SW480 (cell line): ENCODE results near the gene TTC24.
"Not testable (repeated sequence)": the region's sequence is repeated elsewhere in the genome, so short reads cannot be mapped to it uniquely, and the experiment has no call there.

Source experiments
- DNase-seq: peaks from one replicate; pipeline ENCODE4 v3.0.0-alpha.2; 2016; ENCODE audit warnings: low spot score

TTC24 gene

DNA sequence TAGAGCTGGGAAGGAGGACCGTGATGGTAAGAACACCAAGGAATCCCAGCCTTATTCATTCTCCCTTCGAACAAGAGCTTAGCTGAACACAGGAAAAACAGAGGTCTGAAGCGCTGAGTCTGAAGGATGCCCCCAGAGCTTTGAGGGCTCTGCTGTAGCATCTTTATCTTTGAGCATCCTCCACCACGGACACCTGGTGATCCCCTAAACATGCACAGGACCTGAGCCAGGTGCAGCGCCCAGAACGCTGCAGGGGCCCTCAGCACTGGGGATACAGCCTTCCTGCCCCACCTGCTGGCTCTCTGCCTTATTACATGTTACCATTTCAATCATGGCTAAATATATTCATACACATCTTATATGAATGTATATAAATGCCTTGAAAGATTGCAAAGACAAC, 29.5 kb downstream of the TTC24 start:
- peak; percentile 48 for DNase-seq

DNA sequence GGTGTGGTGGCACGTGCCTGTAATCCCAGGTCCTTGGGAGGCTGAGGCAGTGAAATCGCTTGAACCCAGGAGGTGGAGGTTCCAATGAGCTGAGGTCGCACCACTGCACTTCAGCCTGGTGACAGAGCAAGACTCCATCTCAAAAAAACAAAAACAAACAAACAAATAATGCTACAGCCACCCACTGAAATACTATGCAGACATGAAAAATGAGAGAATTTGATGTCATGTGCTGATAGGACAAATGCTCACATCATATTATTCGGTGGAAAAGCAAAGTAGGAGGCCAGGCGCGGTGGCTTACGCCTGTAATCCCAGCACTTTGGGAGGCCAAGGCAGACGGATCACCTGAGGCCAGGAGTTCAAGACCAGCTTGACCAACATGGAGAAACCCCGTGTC, 30.5 kb downstream of the TTC24 start:
- not testable (repeated sequence) for DNase-seq

DNA sequence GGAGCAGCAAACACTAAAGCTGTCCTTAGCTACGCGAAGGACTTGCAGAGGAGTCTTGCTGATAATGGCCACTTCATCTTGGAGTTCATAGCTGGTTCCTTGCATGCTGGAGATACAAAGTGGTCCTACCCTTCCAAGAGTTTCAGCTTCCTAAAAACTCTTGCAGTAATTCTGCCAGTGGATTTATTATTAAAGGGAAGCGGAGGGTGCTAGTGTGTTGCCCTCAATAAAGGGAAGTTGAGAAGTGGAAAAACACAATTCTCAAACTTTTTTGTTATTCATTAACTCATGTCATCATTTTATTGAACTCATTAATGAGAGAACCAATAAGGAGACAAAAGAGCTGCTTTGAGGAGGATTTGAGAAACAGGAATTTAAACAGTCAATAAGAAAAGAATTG, 33.1 kb downstream of the TTC24 start:
- DNase-seq = no peak

DNA sequence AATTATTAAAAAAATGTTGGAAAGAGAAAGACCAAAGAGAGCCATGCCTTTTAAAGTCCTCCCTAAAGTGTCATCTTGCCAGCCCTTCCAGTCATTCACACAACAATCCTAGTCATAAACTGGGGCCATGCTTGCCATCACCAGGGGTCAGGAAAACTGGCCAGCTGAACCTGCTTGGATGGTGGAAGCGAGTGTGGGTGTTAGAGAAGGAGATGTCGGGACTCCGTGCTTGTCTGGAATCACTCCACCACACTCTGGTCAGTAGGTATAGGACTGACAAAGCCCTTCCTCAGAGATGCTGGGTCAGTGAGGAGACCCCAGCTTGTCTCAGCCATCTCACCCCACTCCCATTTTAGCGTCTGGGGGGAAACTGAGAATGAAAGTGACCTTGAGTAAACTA, 36.4 kb downstream of the TTC24 start:
- DNase-seq = no peak

- no peak for DNase-seq
Observed at GRCh38 chr1:156616463-156616862, 36.9 kb downstream of the TTC24 start.

GRCh38 chr1:156618853-156619581, 39.5 kb downstream of the TTC24 start, which contains the start of gene HAPLN2:
HAPLN2 (plus strand) TSS chr1:156619415; CDS start chr1:156623491, 4,076 bp downstream.
- DNase-seq = no peak

- DNase-seq = no peak
Observed at GRCh38 chr1:156619582-156619955, 40.0 kb downstream of the TTC24 start.

GRCh38 chr1:156622581-156623297, 43.2 kb downstream of the TTC24 start:
- DNase-seq = no peak

DNA sequence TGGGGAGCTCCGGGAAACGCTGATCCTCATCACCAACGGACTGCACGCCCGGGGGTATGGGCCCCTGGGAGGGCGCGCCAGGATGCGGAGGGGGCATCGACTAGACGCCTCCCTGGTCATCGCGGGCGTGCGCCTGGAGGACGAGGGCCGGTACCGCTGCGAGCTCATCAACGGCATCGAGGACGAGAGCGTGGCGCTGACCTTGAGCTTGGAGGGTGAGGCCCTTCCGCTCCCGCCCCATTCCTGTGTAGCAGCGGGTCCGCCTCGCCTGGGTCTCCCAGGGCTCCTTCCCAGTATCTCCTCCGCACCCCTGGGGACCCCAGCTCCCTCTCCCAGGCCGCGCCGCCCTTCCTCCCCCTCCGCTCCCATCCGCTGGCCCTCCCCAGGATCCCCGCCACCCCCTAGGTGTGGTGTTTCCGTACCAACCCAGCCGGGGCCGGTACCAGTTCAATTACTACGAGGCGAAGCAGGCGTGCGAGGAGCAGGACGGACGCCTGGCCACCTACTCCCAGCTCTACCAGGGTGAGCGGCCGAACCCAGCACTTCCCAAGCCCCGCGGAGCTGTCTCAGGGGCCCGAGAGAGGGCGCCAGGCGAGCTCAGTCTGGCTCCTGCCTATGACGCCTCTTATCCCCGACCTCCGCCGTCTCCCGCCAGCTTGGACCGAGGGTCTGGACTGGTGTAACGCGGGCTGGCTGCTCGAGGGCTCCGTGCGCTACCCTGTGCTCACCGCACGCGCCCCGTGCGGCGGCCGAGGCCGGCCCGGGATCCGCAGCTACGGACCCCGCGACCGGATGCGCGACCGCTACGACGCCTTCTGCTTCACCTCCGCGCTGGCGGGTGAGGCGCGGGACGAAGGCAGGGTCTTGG, 44.7 kb downstream of the TTC24 start:
- DNase-seq = no peak

DNA sequence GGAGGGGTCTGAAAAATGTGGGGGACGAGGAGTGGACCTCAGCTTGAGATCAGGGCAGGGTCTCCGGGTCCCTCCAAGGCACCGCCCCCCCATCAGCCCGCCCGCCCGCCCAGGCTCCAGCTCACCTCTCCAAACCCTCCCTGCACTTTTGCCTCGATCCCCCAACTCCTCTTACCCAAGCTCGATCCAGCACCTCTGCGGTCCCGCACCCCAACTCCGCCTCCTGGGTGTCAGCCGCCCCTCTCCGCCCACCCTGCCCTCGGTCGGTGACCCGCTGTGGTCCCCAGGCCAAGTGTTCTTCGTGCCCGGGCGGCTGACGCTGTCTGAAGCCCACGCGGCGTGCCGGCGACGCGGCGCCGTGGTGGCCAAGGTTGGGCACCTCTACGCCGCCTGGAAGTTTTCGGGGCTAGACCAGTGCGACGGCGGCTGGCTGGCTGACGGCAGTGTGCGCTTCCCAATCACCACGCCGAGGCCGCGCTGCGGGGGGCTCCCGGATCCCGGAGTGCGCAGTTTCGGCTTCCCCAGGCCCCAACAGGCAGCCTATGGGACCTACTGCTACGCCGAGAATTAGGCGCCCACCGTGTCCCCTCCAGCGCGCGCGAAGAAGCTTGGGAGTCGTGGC, 45.4 kb downstream of the TTC24 start:
- no peak for DNase-seq

GRCh38 chr1:156625436-156626078, 46.0 kb downstream of the TTC24 start:
- DNase-seq = no peak

GRCh38 chr1:156626079-156626438, 46.5 kb downstream of the TTC24 start:
- no peak for DNase-seq

- no peak for DNase-seq
Observed at GRCh38 chr1:156627313-156627880, 47.9 kb downstream of the TTC24 start.

DNA sequence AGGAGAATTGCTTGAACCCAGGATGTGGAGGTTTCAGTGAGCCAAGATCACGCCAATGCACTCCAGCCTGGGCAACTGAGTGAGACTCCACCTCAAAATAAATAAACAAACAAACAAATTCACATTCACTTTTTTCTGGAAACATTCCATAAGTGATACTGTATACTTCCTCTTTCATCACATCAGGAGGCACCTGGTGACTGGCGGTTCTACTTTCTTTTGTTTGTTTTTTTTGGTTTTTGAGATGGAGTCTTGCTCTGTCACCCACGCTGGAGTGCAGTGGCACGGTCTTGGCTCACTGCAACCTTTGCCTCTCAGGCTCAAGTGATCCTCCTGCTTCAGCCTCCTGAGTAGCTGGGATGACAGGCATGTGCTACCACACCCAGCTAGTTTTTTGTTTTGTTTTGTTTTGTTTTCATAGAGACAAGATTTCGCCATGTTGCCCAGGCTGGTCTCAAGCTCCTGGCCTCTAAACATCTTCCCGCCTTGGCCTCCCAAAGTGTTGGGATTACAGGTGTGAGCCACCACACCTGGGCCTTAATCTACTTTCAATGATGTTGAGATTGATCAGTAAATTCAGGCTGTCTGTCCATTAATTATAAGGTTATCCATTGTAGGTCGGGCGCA, 50.4 kb downstream of the TTC24 start:
- DNase-seq = no peak

DNA sequence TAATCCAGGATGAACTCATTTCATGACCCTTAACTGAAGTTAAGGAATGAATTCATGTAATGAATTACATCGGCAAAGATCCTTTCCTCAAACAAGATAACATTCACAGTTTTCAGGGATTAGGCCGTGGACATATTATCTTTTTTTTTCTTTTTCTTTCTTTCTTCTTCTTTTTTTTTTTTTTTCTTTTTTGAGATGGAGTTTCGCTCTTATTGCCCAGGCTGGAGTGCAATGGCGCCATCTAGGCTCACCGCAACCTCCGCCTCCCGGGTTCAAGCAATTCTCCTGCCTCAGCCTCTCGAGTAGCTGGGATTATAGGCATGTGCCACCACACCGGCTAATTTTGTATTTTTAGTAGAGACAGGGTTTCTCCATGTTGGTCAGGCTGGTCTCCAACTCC, 51.6 kb downstream of the TTC24 start:
- not testable (repeated sequence) for DNase-seq

GRCh38 chr1:156632355-156632754, 52.8 kb downstream of the TTC24 start:
- no peak for DNase-seq
